GM23338 (cell line): ENCODE results near the gene EFTUD2.

Source experiments
- CTCF ChIP-seq, 2 experiments: fragments of 200-600 bp in 1 of 2; sonication (generic) in 1 of 2; conservative IDR thresholded peaks; 2 replicates each; pipeline versions ENCODE4 v1.5.1 to v1.6.1; 2016 to 2017; ENCODE audit warnings: antibody characterized with exemption in 2 of 2, low read depth in 2 of 2, mild to moderate bottlenecking in 2 of 2, moderate library complexity in 1 of 2
- EZH2phosphoT487 ChIP-seq: fragments of 200-600 bp; sonication (generic); IDR thresholded peaks from one replicate; pipeline ENCODE4 v1.8.1; 2018; ENCODE audit warnings: antibody characterized with exemption; ENCODE audit not compliant: unreplicated experiment
- JUNB ChIP-seq: IDR thresholded peaks from one replicate; pipeline ENCODE4 v1.6.1; 2016; ENCODE audit warnings: antibody characterized with exemption; ENCODE audit not compliant: unreplicated experiment
- POLR2AphosphoS5 ChIP-seq: IDR thresholded peaks from 2 replicates; pipeline ENCODE4 v1.6.1; 2016; ENCODE audit warnings: antibody characterized with exemption, low read depth
- REST ChIP-seq: IDR thresholded peaks from one replicate; pipeline ENCODE4 v1.6.1; 2018; ENCODE audit warnings: antibody characterized with exemption; ENCODE audit not compliant: unreplicated experiment
- ZNF114 ChIP-seq: fragments of 250-450 bp; sonication (Bioruptor Pico); IDR thresholded peaks from 2 replicates; pipeline ENCODE4 v1.5.0; 2020; ENCODE audit warnings: mild to moderate bottlenecking, moderate library complexity

GRCh38 chr17:44926821-44927525 is 27.7 kb upstream of the EFTUD2 start:
- TF ChIP-seq CTCF (conservative IDR thresholded peaks at IDR 0.05; ENCODE audit: low read depth in 2 of 2) (no peak), POLR2AphosphoS5 (no peak), JUNB (no peak), REST (no peak), ZNF114 (CRISPR knock-in tag) (no peak), EZH2phosphoT487 (no peak)
